Stimulated activated CD4-positive, alpha-beta T cell treated with anti-CD3 and anti-CD28 coated beads, Interleukin-15, amount 100 ng/mL, for 1 hour (primary cell): ENCODE data around the gene FGFRL1.

Experiments used
- DNase-seq, 2 donors: peaks; one replicate each; pipeline ENCODE4 v3.0.0-alpha.2; 2020; ENCODE audit warnings: low read depth in 1 of 2, low spot score in 1 of 2

Gene FGFRL1

DNA sequence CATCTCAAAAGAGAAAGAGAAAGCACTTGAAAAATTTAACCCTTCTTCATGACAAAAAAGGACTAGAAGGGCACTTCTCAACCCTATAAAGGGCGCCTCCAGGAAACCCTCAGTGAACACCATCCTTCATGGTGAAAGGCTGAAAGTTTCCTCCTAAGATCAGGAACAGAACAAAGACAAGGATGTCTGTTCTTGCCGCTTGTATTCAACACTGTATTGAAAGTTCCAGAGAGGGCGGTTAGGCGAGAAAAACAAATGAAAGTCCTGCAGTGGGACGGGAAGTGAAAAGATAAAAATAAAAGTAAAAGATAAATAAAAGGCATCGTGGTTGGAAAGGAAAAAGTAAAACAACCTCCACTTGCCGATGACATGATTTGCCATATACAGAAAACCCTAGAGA, 51.0 kb downstream of the FGFRL1 start:
- DNase-seq: no peak

DNA sequence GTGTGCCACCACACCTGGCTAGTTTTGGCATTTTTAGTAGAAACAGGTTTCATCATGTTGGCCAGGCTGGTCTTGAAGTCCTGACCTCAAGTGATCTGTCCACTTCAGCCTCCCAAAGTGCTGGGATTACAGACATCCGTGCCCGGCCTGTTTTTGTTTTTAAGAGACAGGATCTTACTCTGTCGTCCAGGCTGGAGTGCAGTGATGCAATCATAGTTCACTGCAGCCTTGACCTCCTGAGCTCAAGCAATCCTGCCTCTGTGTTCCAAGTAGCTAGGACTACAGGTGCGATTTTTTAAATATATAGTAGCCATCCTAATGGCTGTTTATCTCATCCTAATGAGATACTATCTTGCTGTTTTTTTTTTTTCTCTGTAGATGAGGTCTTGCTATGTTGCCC, 54.3 kb downstream of the FGFRL1 start:
- no peak for DNase-seq

DNA sequence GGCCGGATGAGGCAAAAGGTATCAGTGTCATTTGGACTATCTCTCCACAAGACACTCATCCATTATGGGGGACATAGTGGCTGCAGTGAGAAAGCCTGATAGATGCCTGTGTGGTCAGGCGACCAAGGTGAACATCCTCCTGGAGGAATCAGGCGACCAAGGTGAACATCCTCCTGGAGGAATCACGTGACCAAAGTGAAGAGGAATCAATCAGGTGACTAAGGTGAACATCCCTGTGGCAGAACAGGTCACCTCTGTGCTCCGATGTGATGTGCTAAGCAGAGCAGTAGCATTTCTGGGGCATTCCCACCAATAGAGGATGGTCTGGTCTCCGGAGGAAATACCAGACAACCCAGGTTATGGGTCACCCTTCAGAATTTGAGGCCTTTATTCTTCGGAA, 58.0 kb downstream of the FGFRL1 start:
- no peak for DNase-seq

GRCh38 chr4:1072830-1073446, 61.5 kb downstream of the FGFRL1 start:
- peak; percentile 8 to 13 for DNase-seq

GRCh38 chr4:1074077-1074476, 62.7 kb downstream of the FGFRL1 start:
- no peak for DNase-seq

GRCh38 chr4:1075225-1075624, 63.8 kb downstream of the FGFRL1 start:
- no peak for DNase-seq

DNA sequence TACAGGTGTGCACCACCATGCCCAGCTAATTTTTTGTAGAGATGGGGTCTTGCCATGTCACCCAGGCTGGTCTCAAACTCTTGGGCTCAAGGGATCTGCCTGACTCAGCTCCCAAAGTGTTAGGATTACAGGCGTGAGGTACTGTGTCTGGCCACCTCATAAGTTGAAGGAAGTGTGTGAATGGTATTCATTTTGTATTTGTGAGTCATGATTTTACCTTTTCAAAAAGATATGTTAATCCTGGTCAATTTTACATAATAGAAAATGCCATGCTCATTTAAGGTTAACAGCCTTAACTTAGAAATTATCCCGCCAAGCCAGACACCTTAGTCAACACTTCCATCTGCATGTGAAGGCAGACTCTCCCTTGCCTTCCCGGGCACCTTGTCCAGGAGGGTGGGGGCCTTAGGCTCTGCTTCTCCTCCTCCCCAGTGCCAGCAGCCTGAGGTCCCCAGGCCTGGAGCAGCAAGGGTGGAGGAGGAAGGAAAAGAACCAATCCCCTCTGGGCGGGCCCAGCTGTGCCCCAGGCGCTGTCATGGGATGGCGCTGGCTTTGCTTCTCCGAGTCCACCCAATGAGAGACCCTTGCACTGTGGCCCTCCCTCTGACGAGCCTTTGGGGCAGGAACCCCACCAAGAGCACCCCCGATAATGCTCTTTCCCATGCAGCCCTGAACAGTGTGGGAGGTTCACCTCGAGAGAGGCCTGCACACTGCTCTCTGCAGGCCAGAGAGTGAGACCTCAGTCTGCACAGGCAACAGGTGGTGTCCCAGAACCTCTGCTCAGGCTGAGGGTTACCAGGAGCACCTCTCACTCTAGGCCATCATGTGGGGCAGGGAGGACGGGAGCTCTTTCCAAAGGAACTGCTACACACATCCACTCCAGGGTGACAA, 64.6 kb downstream of the FGFRL1 start:
- DNase-seq: no peak
